Activated CD4-positive, alpha-beta T cell treated with anti-CD3 and anti-CD28 coated beads, Interleukin-10, Interleukin-2, amounts not matched to agents 100 ng/mL and 50 ng/mL, durations not matched to agents 16 hours and 8 hours (primary cell): Measurements from ENCODE around the gene TMC2.

Source experiments
- DNase-seq: peaks from one replicate; pipeline ENCODE4 v3.0.0-alpha.2; 2020

Gene TMC2

DNA sequence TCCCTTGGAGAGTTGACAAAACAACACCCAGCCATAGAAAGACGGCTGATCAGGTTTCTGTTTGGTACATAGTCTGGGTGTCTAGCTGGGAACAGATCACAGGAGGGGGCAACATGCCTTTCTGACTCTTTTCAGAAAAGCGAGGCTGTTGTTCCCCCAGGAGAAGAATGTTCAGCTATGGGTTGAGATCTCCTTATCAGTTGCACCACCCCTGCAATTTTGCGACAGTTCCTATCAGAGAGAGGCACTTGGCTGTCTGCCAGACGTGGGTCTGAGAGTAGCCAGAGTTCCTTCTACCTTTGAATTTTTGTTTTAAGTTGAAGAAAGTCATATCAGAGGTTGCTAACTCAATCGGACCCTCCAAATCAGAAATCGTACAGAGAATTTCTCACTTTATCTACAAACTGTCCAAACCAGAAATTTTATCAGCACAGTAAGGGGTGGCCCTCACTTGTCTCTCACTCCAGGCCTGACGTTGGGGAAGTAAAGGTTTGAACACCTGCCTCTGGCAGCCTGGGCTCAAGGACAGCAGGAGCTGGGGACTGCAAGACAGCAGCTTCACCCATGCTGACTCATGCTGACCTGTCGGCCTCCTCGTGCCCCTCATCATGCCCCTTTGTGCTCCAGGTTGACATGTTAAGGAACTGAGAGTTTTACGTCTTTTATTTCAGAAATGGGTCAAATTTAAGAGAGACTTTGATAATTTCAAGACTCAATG, 42.3 kb downstream of the TMC2 start:
- DNase-seq: no peak

DNA sequence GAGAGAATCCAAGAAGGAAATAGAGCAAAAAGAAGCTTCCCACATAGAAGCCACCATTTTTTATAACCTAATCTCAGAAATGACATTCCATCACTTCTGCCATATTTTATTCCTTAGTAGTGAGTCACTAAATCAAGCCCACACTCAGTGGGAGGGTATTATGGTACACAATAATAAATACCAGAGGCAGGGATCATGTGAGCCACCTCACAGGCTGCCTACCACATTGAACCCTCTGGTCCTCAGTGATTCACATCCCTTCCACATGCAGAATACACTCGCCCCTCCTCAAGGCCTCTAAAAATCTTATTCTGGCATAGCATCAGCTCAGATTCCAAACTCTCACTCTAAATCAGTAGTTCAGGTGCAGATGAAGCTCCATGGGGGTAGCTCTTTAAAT, 49.4 kb downstream of the TMC2 start:
- DNase-seq: no peak

DNA sequence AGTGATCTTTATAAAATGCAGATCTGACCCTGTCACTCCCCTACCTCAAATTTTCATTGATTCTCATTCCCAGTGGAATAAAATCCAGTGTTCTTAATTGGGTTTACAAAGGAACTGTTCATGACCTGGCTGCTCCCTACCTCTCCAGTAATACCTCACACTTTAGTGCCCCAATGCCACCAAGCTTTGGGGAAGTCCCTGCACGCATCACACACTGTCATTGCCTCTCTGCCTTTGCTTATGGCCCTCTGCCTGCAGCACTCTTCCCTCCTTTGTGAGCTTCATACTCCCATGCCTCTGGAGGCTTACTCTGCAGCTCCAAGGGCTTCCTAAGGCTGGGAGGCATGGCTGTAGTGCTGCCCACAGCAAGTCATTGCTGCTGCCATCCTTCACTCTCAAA, 57.4 kb downstream of the TMC2 start:
- no peak for DNase-seq

DNA sequence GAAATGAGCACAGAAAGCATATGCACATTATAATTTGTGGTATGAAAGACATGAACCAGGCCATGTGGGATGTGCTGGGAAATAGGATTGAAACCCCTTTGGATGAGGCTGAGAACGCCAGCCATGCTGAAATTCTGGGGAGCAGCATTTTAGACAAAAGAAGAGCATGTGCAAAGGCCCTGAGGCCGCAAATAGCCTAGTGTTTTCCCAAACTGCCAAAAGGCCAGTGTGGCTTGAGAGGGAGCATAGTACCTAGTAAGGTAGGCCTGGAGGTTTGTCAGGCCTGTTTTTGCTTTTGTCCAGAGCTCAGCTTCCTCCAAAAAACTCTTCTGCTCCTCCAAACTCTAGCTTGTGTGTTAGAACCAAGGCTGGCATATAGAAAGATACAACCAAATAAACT, 58.7 kb downstream of the TMC2 start:
- DNase-seq: no peak

DNA sequence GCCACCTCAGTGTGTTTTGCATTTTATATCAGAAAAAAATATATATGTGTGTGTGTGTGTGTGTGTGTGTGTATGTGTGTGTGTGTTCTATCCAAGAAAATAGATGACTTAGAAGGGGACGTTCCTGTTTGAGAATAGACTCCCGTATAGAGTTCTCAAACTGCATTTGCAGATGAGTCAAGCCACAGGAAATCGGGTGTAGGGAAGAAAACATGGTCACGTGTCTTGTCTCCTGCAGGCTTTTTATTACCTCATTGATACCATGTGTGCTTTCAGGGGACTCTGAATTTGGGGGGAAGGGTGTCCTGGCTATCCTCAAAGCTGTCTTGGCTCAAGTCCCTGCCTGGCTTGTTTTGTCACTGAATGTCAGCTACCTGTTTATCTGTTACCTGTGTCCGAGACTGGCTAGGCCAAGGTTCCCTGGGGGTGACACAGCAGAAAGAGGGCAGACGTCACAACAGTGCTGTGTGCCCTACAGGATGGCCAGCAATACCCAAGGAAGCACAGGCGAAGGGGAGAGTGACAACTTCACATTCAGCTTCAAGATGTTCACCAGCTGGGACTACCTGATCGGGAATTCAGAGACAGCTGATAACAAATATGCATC, 60.4 kb downstream of the TMC2 start:
- DNase-seq: no peak

DNA sequence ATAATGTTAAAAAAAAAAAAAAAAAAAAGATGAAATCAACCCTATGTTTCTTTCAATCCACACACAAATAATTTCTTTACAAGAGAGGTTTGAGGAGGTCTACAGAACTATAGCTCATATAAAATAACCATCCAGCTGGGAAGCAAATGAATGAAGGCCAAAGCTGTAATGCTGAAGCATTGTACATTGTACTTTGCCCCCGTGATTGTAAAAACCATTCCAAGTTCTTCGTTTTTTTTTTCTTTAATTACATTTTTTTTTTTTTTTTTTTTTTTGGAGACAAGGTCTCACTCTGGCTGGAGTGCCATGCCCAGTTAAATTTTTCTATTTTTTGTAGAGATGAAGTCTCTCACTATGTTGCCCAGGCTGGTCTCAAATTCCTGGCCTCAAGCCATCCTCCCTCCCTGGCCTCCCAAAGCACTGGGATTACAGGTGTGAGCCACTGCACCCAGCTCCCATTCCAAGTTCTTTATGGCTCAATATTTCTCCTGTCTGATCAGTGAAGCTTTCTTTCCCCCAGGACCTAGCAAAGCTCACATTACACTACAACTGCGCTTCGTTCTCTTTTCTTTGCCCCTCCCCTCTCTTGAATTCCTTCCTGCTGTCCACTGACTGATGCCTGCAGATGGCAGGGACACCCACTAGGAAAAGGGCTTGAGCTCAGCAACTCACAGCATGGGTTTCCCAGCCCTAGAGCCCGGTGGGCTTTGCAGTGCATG, 63.1 kb downstream of the TMC2 start:
- DNase-seq: no peak

DNA sequence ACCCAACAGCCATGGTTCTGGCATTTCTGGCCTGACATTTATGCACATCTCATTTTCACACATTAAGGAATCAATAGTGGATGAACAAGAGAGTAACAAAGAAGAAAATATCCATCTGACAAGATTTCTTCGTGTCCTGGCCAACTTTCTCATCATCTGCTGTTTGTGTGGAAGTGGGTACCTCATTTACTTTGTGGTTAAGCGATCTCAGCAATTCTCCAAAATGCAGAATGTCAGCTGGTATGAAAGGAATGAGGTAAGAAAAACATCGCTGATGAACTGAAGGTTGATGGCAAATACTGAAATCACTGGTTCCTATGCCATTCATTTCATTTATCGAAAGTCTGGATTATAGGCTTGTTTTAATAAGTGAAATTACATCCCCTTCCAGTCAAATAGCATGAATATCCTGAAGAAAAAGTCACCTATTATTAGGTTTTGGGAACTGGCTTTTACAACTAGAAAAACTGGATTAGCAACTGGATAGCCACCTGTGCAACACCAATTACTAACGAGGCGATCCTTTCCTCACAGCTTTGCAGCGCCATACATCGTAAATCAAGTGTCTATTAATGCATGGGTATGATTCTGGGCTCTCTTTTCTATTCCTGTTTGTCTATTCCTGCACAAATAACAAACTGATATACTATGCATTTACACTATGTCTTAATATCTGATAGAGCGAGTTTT, 65.8 kb downstream of the TMC2 start:
- no peak for DNase-seq

DNA sequence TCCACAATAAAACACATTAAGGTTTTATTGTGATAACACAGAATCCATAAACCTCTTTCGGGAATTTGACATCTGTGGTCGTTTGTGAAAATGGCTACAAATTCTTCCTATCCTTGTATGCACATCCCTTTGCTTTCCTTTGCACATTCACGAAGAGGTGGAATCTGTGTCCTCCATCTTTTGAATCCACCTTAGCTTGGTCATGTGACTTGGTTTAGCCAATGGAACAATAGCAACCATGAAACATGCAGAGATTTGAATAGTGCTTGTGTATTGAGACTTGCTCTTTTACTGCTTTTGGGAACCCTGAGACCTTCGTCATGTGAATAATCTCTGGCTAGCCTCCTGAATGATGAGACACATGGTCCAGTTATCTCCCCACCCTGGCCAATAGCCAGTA, 66.4 kb downstream of the TMC2 start:
- DNase-seq: no peak

DNA sequence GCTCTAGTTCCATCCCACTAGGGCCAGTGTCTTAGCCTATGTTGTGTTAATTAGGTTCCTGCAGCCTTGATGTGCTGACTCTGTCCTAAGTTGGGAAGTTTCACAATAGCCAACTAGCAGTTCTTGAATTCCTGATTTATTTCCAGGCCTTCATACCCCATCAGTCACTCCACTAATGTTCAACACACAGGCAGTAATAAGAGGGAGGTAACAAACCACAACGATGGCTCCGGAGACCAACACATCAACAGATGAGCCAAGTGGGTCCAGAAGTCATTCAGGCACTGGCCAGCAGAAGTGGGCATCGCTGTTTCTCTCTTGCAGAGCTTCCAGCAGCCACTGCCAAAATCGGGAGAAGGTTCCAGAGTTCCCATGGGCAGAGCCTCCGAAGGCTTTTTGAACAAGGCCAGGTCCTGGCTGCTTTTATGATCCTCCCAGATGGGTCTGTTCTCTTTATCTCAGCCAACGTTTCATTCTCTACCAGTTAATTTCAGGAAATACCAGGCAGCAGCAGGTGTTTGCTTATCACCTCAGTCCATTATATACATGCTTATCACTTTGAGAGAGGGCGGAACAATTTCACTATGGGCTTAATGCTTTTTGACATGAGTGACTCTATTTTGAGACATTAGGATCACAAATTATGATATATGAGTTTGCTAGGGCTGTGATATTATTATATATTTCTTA, 67.6 kb downstream of the TMC2 start:
- DNase-seq: no peak

DNA sequence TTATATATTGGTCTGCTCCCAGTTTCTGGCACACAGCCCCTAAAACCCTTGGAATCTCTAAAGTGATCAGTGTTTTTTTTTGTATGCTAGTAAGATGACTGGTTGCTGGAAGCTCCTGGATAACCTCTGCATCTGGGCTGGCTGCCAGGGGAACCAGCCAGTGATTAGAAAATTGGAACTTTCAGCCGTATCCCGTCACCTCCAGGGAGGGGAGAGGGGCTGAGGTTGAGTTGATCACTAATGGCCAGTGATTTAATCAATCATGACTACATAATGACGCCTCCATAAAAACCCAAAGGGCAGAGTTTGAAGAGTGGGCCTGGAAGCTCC, 68.1 kb downstream of the TMC2 start:
- DNase-seq: no peak

DNA sequence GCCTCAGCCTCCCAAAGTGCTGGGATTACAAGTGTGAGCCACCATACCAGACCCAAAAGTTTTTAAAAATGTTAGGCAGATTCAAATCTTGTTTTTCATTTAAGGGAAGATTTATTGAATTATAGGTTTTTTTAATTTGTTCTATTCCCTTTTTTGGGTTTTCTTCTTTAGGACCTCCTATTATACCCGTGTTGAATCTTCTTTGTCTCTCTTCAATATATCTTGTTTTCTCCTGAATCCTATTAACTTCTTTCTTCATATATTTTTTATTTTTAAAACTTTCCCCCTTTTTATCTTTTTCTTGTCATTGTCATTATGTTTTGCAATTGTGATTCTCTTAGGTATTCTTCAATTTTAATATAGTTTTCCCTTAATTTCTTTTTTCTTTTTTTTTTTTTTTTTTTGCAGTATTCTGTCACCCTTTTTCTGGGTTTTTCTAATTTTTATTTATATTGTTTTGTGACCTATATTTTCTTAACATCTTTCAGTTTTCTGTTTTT, 70.2 kb downstream of the TMC2 start:
- DNase-seq: no peak

DNA sequence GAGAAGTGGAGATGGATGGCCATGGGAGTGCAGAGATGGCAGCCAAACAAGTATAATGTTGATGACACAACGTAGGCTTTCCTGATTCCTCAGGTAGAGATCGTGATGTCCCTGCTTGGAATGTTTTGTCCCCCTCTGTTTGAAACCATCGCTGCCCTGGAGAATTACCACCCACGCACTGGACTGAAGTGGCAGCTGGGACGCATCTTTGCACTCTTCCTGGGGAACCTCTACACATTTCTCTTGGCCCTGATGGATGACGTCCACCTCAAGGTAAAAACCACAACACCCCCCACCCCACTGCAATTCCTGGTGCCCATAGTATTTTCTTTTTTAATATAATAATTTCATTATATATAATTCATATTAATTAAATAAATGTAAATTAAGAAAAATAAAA, 74.0 kb downstream of the TMC2 start:
- DNase-seq: no peak

DNA sequence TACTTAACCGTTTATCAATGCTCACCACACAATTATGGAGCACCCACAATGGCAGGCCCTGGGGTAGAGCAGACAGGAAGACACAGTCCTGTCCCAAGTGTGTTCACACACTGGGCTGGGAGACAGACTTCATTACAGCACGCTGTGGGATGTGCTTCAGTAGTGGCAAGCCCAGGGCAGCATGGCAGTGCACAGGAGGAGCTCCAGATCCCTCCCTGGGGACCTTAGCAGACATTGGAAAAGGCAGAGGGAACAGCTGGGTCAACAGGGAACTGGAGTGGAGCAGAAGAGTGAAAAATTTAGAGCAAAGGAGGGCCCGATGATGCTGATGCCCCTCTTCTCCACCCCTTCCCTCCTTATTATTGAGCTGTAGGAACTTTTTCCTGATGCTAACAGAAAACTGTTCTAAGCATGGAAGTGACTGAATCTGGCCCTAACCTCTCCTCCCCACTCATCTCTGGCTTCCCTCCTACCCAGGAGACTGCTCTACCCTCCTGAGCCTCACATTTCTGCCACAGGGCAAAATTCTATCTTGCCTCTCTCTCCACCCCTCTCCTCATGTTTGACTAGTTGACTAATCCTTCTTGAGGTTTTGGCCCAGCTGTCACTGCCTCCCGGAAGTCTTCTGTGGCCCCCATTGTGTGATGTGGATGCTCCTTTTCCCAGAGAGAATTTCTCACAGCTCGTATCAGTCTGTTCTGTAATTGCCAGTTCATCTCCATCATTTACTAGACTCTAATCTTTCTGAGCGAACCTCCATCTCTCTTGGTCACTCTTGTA, 74.8 kb downstream of the TMC2 start:
- no peak for DNase-seq

DNA sequence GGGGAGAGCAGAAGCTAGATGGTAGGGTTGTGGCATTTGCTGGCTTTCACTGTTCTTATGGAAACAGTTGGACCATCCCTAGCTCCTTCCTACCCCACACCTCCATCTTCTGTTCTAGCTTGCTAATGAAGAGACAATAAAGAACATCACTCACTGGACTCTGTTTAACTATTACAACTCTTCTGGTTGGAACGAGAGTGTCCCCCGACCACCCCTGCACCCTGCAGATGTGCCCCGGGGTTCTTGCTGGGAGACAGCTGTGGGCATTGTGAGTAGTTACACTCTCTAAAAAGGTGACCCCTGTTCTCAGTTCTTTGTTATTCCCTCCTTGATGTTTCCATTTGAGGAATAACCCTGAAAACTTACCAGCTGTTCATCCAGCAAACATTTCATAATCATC, 75.7 kb downstream of the TMC2 start:
- no peak for DNase-seq

DNA sequence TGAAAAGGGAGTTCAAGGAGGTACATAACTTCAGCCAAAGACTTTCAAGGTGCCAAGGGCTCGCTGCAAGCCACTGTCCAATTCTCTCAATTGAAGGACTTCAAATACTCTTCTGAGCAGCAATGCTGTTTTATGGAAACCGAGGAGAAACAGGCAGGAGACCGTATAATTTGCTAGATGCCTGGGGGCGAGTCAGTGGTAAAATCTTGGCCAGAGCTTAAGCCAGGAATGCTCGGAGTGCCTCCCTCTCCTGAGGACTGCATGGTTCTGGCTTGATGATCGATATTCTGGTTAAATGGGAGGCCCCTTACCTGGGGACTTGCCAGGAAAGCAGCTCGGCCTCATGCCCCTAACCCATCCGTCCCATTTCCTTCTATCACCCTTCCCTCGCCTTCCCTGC, 80.3 kb downstream of the TMC2 start:
- no peak for DNase-seq

DNA sequence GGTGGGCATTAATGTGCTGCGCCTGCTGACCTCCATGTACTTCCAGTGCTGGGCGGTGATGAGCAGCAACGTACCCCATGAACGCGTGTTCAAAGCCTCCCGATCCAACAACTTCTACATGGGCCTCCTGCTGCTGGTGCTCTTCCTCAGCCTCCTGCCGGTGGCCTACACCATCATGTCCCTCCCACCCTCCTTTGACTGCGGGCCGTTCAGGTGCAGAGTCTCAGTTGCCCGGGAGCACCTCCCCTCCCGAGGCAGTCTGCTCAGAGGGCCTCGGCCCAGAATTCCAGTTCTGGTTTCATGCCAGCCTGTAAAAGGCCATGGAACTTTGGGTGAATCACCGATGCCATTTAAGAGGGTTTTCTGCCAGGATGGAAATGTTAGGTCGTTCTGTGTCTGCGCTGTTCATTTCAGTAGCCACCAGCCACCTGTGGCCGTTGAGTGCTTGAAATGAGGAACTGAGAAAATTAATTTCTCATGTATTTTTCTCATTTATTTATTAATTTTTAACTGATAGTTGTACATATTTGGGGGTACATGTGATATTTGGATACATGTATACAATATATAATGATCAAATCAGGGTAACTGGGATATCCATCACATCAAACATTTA, 80.8 kb downstream of the TMC2 start:
- no peak for DNase-seq

DNA sequence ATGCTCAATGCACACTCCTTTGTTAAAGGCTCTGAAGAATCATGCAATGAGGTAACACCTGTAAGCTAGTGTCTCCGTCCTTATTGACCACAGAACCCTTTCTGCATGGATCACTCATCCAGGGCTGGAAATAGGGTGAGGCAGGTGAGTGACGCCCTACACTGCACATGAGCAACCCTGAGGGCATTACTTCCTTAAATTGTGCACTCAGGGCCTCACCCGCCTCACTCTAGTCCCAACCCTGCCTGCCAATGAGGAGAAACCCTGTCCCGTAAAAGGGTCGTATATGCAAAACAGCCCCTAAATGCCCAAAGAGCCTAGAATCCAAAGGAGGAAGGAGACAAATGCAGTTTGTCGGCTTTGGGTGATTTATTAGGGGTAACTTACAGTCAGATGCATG, 82.4 kb downstream of the TMC2 start:
- no peak for DNase-seq

DNA sequence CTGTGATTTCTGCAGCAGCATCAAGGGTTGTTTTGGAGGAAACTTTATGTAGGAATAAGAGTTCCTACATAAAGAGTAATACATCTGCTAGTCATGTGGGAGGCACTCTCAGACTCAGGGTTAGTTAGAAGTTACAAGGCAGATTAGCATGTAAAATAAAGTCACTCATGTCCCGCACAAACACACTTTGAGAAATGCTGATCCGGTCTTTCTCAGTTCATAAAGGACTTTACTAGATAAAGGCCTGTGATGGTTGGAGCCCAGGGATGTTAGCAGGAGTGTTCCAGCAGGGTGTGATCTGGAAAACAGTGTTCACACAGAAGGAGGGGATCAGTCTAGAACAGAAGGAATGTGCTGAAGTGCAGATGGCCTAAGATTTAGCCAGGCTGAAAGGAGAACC, 83.0 kb downstream of the TMC2 start:
- no peak for DNase-seq

DNA sequence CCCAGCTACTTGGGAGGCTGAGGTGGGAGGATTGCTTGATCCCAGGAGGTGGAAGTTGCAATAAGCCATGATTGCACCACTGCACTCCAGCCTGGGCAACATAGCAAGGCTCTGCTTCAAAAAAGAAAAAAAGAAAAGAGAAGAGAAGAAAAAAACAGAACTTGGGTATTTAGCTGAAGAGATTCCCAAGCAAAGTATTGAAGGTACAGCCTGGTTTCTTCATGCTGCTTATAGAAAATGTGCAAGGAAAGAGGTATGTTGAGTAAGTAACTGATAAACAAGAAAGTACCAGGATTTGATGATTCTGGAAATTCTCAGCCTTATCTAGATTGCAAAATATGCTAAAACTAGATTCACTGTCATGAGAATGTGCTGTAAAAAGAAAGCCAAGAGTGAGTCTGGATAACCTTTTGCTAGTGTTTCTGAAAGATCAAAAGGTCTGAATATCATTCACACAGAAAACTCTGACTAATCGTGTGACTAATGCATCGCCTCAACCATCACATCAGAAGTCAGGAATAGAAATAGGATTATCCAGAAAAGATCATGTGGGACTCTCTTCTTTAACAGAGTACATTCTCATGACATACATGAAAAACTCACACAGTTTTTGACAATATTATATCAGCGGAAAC, 83.7 kb downstream of the TMC2 start:
- DNase-seq: no peak

DNA sequence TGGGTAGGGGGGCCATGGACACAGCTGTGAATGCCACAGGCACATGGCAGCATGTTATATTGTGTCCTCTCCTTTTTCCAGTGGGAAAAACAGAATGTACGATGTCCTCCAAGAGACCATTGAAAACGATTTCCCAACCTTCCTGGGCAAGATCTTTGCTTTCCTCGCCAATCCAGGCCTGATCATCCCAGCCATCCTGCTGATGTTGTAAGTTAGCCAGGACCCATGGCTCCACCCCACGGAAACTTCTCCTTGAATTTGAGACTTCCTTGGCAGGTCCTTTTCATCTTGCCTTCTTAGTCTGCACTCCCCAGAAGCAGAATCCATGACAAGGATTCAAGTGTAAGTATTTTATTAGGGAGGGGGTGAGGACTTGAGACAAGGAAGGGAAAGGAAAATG, 87.8 kb downstream of the TMC2 start:
- no peak for DNase-seq

DNA sequence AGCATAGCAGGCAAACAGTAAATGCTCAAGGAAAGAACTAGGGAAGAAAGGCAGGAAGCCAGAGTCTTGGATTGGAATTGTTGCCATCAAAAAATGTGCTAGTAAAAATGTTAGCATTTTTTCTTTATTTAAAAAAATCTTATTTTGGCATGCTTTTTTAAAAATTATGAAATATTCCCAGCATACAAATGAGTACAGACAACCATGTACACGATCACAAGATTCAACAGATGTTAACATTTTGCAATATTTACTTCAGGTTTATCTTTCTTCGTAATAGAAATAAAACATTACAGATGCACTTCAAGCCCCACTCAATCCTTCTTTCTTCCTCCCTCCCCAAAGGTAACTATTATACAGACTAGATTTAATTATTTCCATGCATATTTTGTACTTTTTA, 88.7 kb downstream of the TMC2 start:
- DNase-seq: no peak
